Measurements from ENCODE around the gene AMOTL2. TPM values are rescaled to one million over a fixed set of nuclear protein-coding genes. Genes with fewer than 3 reads are reported as not detected.
A peak's percentile ranks its signal among the peaks of the same experiment; 100 is the strongest.

The AMOTL2 gene
- total and polyA plus RNA-seq, 4 donors, result 4.2 to 16.7 (median 9.4) TPM

GRCh38 chr3:134357261-134357913, 16.9 kb downstream of the AMOTL2 start:
- Histone ChIP-seq H3K27ac (ENCODE audit: low read depth in 1 of 2, low read length in 2 of 2) (peak overlapping the region in 1 of 2 donors; percentile 17), H3K36me3 (ENCODE audit: control insufficient read depth in 4 of 4, insufficient read depth in 3 of 4, low read depth in 1 of 4, low read length in 3 of 4) (peaks cover 14 to 53% (median 36%) of the 10 kb centered on the region in 4 donors), H3K4me3 (ENCODE audit: low read depth in 1 of 3, low read length in 3 of 3) (no peak overlapping the region), H3K9ac (ENCODE audit: low read depth in 1 of 2, low read length in 2 of 2) (no peak overlapping the region), H3K27me3 (ENCODE audit: control insufficient read depth in 4 of 4, insufficient read depth in 4 of 4, low read length in 3 of 4) (no peaks in the 10 kb centered on the region), H3K9me3 (ENCODE audit: control insufficient read depth in 4 of 4, low read length in 3 of 4) (no peaks in the 10 kb centered on the region), H3K4me1 (ENCODE audit: control insufficient read depth in 4 of 4, insufficient read depth in 4 of 4, low read length in 3 of 4) (peaks cover 14 to 42% (median 36%) of the 10 kb centered on the region in 4 donors)
- TF ChIP-seq SP1 (IDR thresholded peaks at IDR 0.05) (no peak), GABPA (IDR thresholded peaks at IDR 0.05 in 1 of 2, conservative IDR thresholded peaks at IDR 0.05 in 1 of 2) (no peak), YY1 (IDR thresholded peaks at IDR 0.05) (no peak), HNF4A (conservative IDR thresholded peaks at IDR 0.05) (no peak), CTCF (IDR thresholded peaks at IDR 0.05; ENCODE audit: low read depth, low read length, missing input control) (no peak), EGR1 (IDR thresholded peaks at IDR 0.05; ENCODE audit: low read depth in 2 of 2) (no peak), ATF3 (IDR thresholded peaks at IDR 0.05) (no peak), ZBTB33 (IDR thresholded peaks at IDR 0.05) (no peak), FOXA2 (IDR thresholded peaks at IDR 0.05) (no peak), RXRA (IDR thresholded peaks at IDR 0.05) (no peak), REST (IDR thresholded peaks at IDR 0.05) (no peak), JUND (IDR thresholded peaks at IDR 0.05) (no peak), RAD21 (IDR thresholded peaks at IDR 0.05) (no peak), NR2F2 (IDR thresholded peaks at IDR 0.05) (no peak), HNF4G (IDR thresholded peaks at IDR 0.05) (no peak), FOXA1 (IDR thresholded peaks at IDR 0.05) (no peak), MAX (IDR thresholded peaks at IDR 0.05) (no peak)
- DNase-seq (ENCODE audit: low spot score), result no peak
- 76% methylated on average over 10 of the region's 10 CpGs for WGBS
